ENCODE results near the gene EEPD1. TPM values are rescaled to one million over a fixed set of nuclear protein-coding genes. Genes with fewer than 3 reads are reported as not detected.

The EEPD1 gene
- total RNA-seq, 1 donor from 2014 or later, result 8.7 TPM

DNA sequence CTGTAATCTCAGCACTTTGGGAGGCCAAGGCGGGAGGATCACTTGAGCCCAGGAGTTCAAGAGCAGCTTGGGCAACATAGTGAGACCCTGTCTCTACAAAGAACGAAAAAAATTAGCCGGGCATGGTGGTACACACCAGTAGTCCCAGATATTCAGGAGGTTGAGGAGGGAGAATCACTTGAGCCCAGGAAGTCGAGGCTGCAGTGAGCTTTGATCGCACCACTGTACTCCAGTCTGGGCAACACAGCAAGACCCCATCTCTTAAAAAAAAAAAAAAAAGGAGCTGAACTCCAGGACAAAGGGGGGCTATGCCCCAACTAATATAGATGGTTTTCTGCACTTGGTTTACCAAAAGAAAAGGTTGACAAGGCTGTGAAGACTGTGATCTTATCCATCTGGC is 135.4 kb downstream of the EEPD1 start:
- Histone ChIP-seq H3K36me3 (ENCODE audit: control insufficient read depth, insufficient read depth, low read length) (no peaks in the 10 kb centered on the region), H3K27me3 (ENCODE audit: control insufficient read depth, insufficient read depth, low read length) (no peaks in the 10 kb centered on the region), H3K4me3 (ENCODE audit: low read depth, low read length) (no peak overlapping the region)
- TF ChIP-seq, protein P1, sequence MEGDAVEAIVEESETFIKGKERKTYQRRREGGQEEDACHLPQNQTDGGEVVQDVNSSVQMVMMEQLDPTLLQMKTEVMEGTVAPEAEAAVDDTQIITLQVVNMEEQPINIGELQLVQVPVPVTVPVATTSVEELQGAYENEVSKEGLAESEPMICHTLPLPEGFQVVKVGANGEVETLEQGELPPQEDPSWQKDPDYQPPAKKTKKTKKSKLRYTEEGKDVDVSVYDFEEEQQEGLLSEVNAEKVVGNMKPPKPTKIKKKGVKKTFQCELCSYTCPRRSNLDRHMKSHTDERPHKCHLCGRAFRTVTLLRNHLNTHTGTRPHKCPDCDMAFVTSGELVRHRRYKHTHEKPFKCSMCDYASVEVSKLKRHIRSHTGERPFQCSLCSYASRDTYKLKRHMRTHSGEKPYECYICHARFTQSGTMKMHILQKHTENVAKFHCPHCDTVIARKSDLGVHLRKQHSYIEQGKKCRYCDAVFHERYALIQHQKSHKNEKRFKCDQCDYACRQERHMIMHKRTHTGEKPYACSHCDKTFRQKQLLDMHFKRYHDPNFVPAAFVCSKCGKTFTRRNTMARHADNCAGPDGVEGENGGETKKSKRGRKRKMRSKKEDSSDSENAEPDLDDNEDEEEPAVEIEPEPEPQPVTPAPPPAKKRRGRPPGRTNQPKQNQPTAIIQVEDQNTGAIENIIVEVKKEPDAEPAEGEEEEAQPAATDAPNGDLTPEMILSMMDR (IDR thresholded peaks at IDR 0.05; ENCODE audit: insufficient read depth, low read length, poor library complexity, severe bottlenecking), result no peak
- no peak for DNase-seq (ENCODE audit: low read depth)

DNA sequence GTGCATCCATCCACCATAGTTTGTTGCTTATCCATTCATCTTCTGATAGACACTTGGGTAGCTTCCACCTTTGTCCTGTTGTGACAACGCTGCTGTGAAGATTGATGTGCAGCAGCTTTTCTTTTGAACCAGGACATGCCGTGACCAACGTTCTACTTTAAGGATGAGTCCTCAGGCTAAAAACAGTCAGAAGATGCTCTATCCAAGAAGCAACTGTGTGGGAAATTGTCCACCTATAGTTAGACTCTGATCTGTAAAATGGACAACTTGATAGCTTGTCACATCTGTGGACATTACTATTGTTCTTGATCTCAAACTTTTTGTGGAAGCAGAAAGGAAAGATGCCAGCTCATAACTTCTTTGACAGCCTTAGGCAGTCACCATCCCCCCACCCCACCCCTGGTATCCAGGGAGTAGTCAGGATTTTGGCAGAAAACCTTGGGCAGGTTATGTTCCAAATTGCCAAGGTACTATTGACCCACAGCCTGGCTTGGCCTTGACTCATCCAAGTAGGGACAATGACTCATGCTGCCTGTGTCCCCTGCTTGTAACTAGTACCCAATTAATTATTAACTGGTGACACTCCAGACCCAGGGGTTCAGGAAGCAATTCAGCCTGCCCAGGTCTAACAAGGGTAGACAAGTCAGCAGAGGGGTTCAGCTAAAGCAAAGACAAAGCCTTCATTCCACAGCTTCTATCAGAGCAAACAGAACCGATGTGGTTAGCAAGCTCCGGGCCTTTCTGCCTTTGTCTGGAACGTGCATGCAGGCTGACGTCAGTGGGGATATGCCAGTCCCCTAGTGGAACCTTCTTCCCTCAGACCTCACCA is 137.0 kb downstream of the EEPD1 start:
- Histone ChIP-seq H3K4me3 (ENCODE audit: low read depth, low read length) (no peak overlapping the region), H3K27me3 (ENCODE audit: control insufficient read depth, insufficient read depth, low read length) (no peaks in the 10 kb centered on the region), H3K36me3 (ENCODE audit: control insufficient read depth, insufficient read depth, low read length) (no peaks in the 10 kb centered on the region)
- peak; percentile 67 for DNase-seq (ENCODE audit: low read depth)
- TF ChIP-seq, protein P1 (IDR thresholded peaks at IDR 0.05; ENCODE audit: insufficient read depth, low read length, poor library complexity, severe bottlenecking), result no peak

DNA sequence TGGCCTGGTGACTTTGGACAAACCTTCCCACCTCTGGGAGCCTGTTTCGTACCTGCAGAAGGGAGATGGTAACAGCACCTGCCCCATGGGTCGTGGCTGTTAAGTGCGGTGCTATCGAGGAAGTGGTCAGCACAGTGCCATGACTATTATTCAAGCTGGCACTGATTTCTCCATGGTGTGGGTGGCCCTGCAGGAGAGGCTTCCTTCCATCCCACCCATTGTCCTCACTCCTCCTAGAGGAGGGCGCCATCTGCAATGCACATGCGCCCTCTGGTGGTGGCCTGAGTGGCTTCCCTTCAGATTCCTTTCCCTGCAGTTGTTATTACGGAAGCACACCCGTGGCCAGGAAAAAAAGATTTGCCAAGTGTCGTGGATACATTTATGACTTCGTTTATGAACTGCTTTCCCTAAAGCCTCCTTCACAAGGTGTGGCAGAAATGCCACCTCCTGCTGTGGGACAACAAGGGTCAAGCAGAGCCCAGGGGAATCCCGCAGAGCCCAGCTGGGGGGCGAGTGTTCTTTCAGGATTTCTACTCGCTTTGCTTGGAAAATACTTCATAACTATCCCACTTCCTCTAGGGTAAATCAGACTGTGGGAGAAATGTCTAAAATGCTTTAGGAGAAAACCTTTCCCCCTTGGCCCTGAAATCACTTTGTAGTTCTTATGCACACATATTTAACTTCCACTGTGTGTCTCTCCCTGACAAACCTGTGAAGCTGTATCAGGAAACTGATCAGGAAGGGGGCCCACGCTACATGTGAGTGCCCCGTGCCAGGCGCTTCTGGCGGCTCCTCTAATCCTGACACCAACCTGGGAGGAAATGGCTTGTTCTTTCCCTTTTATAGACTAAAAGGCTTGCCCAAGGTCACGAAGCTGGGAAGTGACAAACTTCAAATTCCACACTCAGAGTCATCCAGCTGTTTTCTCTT is 138.6 kb downstream of the EEPD1 start:
- DNase-seq (ENCODE audit: low read depth), result peak; percentile 37
- TF ChIP-seq, protein P1 (IDR thresholded peaks at IDR 0.05; ENCODE audit: insufficient read depth, low read length, poor library complexity, severe bottlenecking), result peak; percentile 93
- no peaks in the 10 kb centered on the region for H3K27me3 ChIP-seq (ENCODE audit: control insufficient read depth, insufficient read depth, low read length)
- no peak overlapping the region for H3K4me3 ChIP-seq (ENCODE audit: low read depth, low read length)
- no peaks in the 10 kb centered on the region for H3K36me3 ChIP-seq (ENCODE audit: control insufficient read depth, insufficient read depth, low read length)

DNA sequence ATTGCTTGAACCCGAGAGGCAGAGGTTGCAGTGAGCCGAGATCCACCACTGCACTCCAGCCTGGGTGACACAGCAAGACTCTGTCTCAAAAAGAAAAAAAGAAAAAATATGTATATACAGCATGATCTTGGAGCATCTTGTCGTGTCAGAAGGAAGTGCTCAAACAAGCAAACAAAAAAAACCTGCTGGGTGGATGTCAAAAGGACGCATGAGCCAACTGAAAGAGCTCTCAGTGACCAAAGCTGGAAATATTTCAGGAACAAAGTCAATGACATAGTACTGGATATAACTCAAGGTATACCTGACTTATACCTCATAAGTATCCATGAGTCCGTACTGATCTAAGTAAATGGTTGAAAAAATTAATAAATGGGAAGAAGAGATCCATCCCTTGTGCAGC is 142.0 kb downstream of the EEPD1 start:
- TF ChIP-seq, protein P1 (IDR thresholded peaks at IDR 0.05; ENCODE audit: insufficient read depth, low read length, poor library complexity, severe bottlenecking), result no peak
- Histone ChIP-seq H3K4me3 (ENCODE audit: low read depth, low read length) (no peak overlapping the region), H3K27me3 (ENCODE audit: control insufficient read depth, insufficient read depth, low read length) (no peaks in the 10 kb centered on the region), H3K36me3 (ENCODE audit: control insufficient read depth, insufficient read depth, low read length) (no peaks in the 10 kb centered on the region)
- no peak for DNase-seq (ENCODE audit: low read depth)

DNA sequence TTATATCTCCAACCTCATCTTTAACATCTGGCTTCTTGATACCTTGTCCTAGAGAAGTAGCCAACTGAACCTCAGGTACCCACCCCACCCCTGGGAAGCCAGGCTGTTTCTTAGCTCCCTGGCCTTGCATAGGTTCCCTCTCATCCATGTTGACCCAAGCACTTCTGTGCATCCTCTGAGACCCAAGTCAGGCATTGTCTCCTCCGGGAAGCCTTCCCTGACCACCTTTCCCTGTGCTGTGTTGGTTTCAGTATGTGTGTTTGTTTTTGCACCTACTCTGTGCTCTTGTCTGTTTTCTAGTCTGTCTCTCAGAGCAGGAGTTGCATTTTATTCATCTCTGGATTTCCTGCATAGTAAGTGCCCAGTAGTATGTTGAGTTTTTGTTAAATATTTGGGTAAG is 143.2 kb downstream of the EEPD1 start:
- Histone ChIP-seq H3K4me3 (ENCODE audit: low read depth, low read length) (no peak overlapping the region), H3K36me3 (ENCODE audit: control insufficient read depth, insufficient read depth, low read length) (no peaks in the 10 kb centered on the region), H3K27me3 (ENCODE audit: control insufficient read depth, insufficient read depth, low read length) (no peaks in the 10 kb centered on the region)
- TF ChIP-seq, protein P1 (IDR thresholded peaks at IDR 0.05; ENCODE audit: insufficient read depth, low read length, poor library complexity, severe bottlenecking), result no peak
- DNase-seq (ENCODE audit: low read depth), result no peak
